Activated T-helper 1 cell treated with Interleukin-2 at 50 U/mL for 16 hours (primary cell): ENCODE data around the gene LTBP3.

Experiments used
- DNase-seq: peaks from one replicate; pipeline ENCODE4 v3.0.0-alpha.2; 2020; ENCODE audit warnings: low read depth

The LTBP3 gene

GRCh38 chr11:65496304-65497140 is 61.6 kb downstream of the LTBP3 start:
- DNase-seq = no peak

GRCh38 chr11:65493367-65494176 is 64.6 kb downstream of the LTBP3 start:
- DNase-seq = no peak

DNA sequence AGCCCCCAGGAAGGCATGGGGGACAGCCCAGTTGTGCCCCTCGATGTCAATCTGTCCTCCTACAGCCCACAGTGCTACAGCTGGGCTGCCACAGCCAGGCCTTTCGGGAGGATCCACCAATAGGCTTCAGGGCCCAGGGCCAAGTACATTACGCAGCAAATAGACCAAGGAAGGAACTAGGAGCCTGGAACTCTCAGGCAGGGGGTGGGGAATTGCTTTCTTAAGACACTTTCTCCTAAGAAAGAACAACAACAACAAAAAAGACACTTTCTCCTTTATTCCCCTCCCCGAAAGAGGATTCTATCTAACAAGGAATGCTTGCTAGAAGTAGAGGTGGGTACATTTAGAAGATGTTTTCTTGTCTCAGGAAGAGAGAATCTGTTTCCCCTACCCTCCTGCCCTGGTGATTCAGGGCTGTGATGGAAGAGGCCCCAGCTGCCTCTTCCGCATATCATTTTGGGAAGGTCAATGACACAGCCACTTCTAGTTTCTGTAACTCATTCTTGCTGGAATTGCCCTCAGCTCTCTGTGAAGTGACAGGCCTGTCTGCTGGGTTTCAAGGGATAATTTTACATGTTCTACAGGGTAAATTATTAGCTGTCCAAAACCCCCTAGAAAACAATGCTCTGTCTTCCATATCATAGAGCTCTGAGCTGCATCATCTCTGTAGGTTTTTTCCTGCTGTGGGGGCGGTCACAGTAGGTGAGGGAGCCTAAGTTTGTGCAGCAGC is 65.4 kb downstream of the LTBP3 start:
- DNase-seq = no peak

GRCh38 chr11:65492387-65492636 is 65.8 kb downstream of the LTBP3 start:
- no peak for DNase-seq

DNA sequence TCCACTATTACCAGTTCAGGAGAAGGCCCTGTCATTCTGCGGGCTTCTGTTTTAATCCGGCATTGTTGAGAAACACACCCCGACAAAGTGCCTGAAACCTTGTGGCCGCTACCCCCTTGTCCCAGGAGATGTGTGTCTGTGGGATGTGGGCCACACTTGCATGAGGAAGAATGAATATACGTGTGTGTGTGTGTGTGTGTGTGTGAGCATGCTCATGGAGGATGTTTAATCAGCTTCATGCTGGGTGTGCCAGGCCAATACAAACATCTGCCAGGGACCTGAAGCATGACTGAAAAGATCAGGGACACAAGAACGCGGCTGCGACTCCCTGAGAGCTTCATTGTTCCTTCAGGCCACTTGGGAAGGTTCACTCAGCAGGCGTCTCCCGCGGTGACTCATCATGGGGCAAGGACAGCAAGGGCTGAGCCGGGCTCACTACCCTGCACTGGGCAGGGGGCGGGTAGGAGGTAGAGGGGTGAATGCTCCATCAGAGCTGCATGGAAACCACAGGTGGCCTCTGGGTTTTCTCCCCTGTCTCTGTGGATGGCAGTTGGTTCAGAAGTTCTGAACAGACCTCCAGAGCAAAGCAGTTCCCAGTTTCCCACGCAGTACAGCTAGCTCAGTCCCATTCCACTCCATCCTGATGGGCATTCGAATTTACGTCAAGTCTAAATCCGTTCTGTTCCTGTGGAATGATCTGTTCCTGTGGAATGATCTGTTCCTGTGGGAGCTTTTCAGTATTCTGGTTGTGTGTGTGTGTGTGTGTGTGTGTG is 66.4 kb downstream of the LTBP3 start:
- no peak for DNase-seq

DNA sequence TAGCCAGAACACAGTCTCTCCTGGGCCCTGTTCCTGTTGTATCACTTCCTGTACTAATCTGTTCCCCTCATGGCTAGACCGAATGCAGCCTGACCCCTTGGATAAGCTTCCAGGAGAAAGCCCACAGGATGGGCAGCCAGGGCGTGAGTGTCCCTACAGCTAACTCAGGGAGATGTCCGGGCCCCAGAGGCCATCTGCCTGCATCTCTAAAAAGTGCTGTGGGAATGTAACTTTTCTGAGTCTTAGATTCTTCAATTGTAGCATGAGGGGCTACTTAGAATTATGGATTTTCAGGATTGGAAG is 67.0 kb downstream of the LTBP3 start:
- DNase-seq = no peak

GRCh38 chr11:65489706-65490320 is 68.3 kb downstream of the LTBP3 start:
- DNase-seq = no peak

DNA sequence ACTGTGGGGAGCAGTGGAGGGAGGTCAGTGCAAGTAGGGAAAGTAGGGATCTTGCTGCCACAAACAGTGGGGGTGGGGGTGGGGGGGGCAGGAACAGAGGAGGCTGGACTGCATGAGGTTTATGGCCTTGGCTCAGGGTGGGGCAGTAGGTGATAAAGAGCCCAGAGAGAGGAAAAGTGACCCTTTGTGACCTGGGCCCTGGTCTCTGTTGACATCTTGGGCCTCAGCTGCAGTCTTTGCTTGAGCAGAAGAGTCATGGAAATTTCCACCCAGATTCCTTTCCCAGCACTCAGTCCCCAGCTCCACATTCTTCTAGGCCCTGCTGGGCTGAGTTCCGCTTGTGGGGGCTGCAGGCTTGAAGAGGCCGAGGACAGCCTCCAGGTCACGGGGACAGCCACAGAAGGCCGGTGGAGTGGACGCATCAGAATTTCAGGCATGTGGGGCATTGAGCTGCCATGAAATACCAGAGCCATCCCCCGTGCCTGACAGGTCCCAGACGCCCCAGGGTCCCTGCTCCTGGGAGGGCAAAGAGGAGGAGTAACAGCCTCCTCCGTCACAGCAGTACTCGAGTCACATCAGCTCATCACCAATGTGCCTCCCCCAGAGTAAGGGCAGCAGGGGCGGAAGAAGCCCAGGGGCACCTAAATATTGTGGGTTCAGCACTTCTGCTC is 69.0 kb downstream of the LTBP3 start:
- DNase-seq = no peak
